HG03460 (cell line): ENCODE data around the gene MAP7D1.
"Not testable (repeated sequence)": the region's sequence is repeated elsewhere in the genome, so short reads cannot be mapped to it uniquely, and the experiment has no call there.

Experiments
- ATAC-seq: cut with Tn5 transposase; IDR thresholded peaks from one replicate; pipeline ENCODE4 v1.9.1; 2021; ENCODE audit not compliant: unreplicated experiment

MAP7D1 gene

GRCh38 chr1:36199934-36200741 lies 44.2 kb downstream of the MAP7D1 start:
- ATAC-seq = no peak

GRCh38 chr1:36203027-36203553 lies 47.1 kb downstream of the MAP7D1 start:
- no peak for ATAC-seq

- ATAC-seq = no peak
Measured at GRCh38 chr1:36203554-36204346, 47.8 kb downstream of the MAP7D1 start.

- no peak for ATAC-seq
Measured at GRCh38 chr1:36204347-36204909, 48.5 kb downstream of the MAP7D1 start.

GRCh38 chr1:36206323-36206858 lies 50.4 kb downstream of the MAP7D1 start:
- ATAC-seq = no peak

- no peak for ATAC-seq
Measured at GRCh38 chr1:36207339-36207738, 51.4 kb downstream of the MAP7D1 start.

GRCh38 chr1:36208978-36209703 lies 53.2 kb downstream of the MAP7D1 start:
- ATAC-seq = no peak

- ATAC-seq = no peak
Measured at GRCh38 chr1:36211307-36211706, 55.3 kb downstream of the MAP7D1 start.

GRCh38 chr1:36211841-36212240 lies 55.9 kb downstream of the MAP7D1 start:
- no peak for ATAC-seq

- ATAC-seq = no peak
Measured at GRCh38 chr1:36212782-36213181, 56.8 kb downstream of the MAP7D1 start.

- ATAC-seq = no peak
Measured at GRCh38 chr1:36217670-36218069, 61.7 kb downstream of the MAP7D1 start.

GRCh38 chr1:36221901-36222300 lies 65.9 kb downstream of the MAP7D1 start:
- ATAC-seq = not testable (repeated sequence)

- no peak for ATAC-seq
Measured at GRCh38 chr1:36222481-36223380, 66.8 kb downstream of the MAP7D1 start.

GRCh38 chr1:36223381-36223995 lies 67.5 kb downstream of the MAP7D1 start:
- ATAC-seq = peak; percentile 22

- peak; percentile 87 for ATAC-seq
Measured at GRCh38 chr1:36223996-36224536, 68.1 kb downstream of the MAP7D1 start, which contains the start of gene THRAP3. Gene THRAP3, plus strand, starts transcription at chr1:36224443. Its CDS starts 58,121 bp downstream, at chr1:36282564.

GRCh38 chr1:36224537-36225282 lies 68.8 kb downstream of the MAP7D1 start:
- ATAC-seq = peak; percentile 50

GRCh38 chr1:36225283-36225899 lies 69.4 kb downstream of the MAP7D1 start:
- ATAC-seq = no peak

- not testable (repeated sequence) for ATAC-seq
Measured at GRCh38 chr1:36230279-36230678, 74.3 kb downstream of the MAP7D1 start.
